GM12878 (cell line): Measurements from ENCODE around the gene DST. TPM values are rescaled to one million over a fixed set of nuclear protein-coding genes. Genes with fewer than 3 reads are reported as not detected.

Experiments
- ATAC-seq: fragments of 200-7000 bp; cut with Tn5 transposase; 3 replicates; pipeline ENCODE4 v1.9.1; 2020; ENCODE audit warnings: mild to moderate bottlenecking, moderate library complexity
- BruUV-seq: library from RNA; stranded (reverse); fragments of 400-500 nt; replicated peaks from 2 replicates; lab custom pipeline; 2021; lab: Mats Ljungman, UMichigan
- CTCF ChIA-PET: fragments of 300-600 bp; sonication (Branson Sonifier 250); formaldehyde crosslinking; extraction: SDS; loops from one replicate; lab custom pipeline; 2021; ENCODE audit warnings: inconsistent platforms; lab: Yijun Ruan, JAX
- POLR2A ChIA-PET: fragments of 350-600 bp; formaldehyde crosslinking; extraction: SDS; loops from one replicate; lab custom pipeline; 2021; ENCODE audit warnings: inconsistent platforms; lab: Charles Lee
- RAD21 ChIA-PET: fragments of 300-600 bp; sonication (Branson Sonifier 250); formaldehyde crosslinking; loops from one replicate; lab custom pipeline; 2023; ENCODE audit warnings: antibody characterized with exemption; ENCODE audit not compliant: unreplicated experiment; lab: Charles Lee
- SMC1A ChIA-PET: fragments of 300-600 bp; sonication (Branson Sonifier 250); formaldehyde crosslinking; loops from one replicate; lab custom pipeline; 2023; ENCODE audit not compliant: unreplicated experiment, uncharacterized antibody; lab: Charles Lee
- DNase-seq: peaks from one replicate; pipeline ENCODE4 v3.0.0-alpha.2; 2011; ENCODE audit warnings: low read depth, low spot score
- FAIRE-seq: peaks from 3 replicates; lab custom pipeline; 2011; peaks lifted over from hg19 to GRCh38; lab: Jason Lieb, UNC
- H2AFZ ChIP-seq: 2 replicates; pipeline ENCODE4 v1.6.0; 2011; ENCODE audit warnings: low read depth, low read length, control low read depth; ENCODE audit not compliant: control insufficient read depth
- H3K27ac ChIP-seq: 2 replicates; pipeline ENCODE4 v1.5.1; 2011; ENCODE audit warnings: control low read depth; ENCODE audit not compliant: control insufficient read depth, insufficient read depth
- H3K27me3 ChIP-seq, 2 experiments: replicated peaks in 1 of 2; 2 replicates each; pipeline versions ENCODE4 v1.6.0 to v1.6.1; 2011; ENCODE audit warnings: low read length in 1 of 2; ENCODE audit not compliant: control insufficient read depth in 2 of 2, insufficient read depth in 2 of 2
- H3K36me3 ChIP-seq, 2 experiments: 2 replicates each; pipeline ENCODE4 v1.5.1; 2011; ENCODE audit warnings: low read length in 1 of 2; ENCODE audit not compliant: control insufficient read depth in 2 of 2, insufficient read depth in 2 of 2
- H3K4me1 ChIP-seq: 2 replicates; pipeline ENCODE4 v1.6.1; 2011; ENCODE audit warnings: mild to moderate bottlenecking, low read length, moderate library complexity, mixed read lengths; ENCODE audit not compliant: control insufficient read depth, insufficient read depth
- H3K4me2 ChIP-seq: 2 replicates; pipeline ENCODE4 v1.6.0; 2011; ENCODE audit warnings: control low read depth; ENCODE audit not compliant: control insufficient read depth, insufficient read depth
- H3K4me3 ChIP-seq: fragments of 200-600 bp; sonication (generic); 2 replicates; pipeline ENCODE4 v1.5.1; 2016
- H3K79me2 ChIP-seq: 2 replicates; pipeline ENCODE4 v1.6.0; 2011; ENCODE audit warnings: low read length; ENCODE audit not compliant: control insufficient read depth, insufficient read depth
- H3K9ac ChIP-seq: 2 replicates; pipeline ENCODE4 v1.8.0; 2011; ENCODE audit warnings: low read length, control low read depth, mixed read lengths; ENCODE audit not compliant: control insufficient read depth, insufficient read depth
- H3K9me3 ChIP-seq: replicated peaks from 3 replicates; pipeline ENCODE4 v1.5.1; 2011; ENCODE audit warnings: mild to moderate bottlenecking, low read length; ENCODE audit not compliant: control insufficient read depth, insufficient read depth
- H4K20me1 ChIP-seq: 2 replicates; pipeline ENCODE4 v1.6.0; 2011; ENCODE audit not compliant: control insufficient read depth, insufficient read depth
- BMI1 ChIP-seq: fragments of 450-650 bp; IDR thresholded peaks from 2 replicates; pipeline ENCODE4 v1.6.1; 2016; ENCODE audit warnings: mild to moderate bottlenecking, moderate library complexity, borderline replicate concordance
- CBX5 ChIP-seq: sonication (generic); IDR thresholded peaks from 2 replicates; pipeline ENCODE4 v1.6.1; 2016; ENCODE audit warnings: low read depth, moderate library complexity, mild to moderate bottlenecking, inconsistent platforms
- CTCF ChIP-seq, 3 experiments: IDR thresholded peaks in 2 of 3; conservative IDR thresholded peaks in 1 of 3; 2 replicates each; pipeline ENCODE4 v1.5.1; 2011; ENCODE audit warnings: low read depth in 3 of 3, low read length in 3 of 3, mild to moderate bottlenecking in 3 of 3, control low read depth in 2 of 3, moderate library complexity in 2 of 3, inconsistent platforms in 1 of 3, mixed read lengths in 1 of 3; ENCODE audit not compliant: control insufficient read depth in 2 of 3, insufficient read depth in 1 of 3; ENCODE audit errors: extremely low read depth in 1 of 3
- IKZF2 ChIP-seq, 2 experiments: fragments of 450-650 bp; IDR thresholded peaks; 2 replicates each; pipeline ENCODE4 v1.6.1; 2017; ENCODE audit warnings: mild to moderate bottlenecking in 2 of 2, moderate library complexity in 2 of 2
- NFXL1 ChIP-seq: fragments of 450-650 bp; IDR thresholded peaks from 2 replicates; pipeline ENCODE4 v1.6.1; 2017; ENCODE audit warnings: antibody characterized with exemption, mild to moderate bottlenecking, borderline replicate concordance
- RB1 ChIP-seq: fragments of 450-650 bp; formaldehyde crosslinking; IDR thresholded peaks from 2 replicates; pipeline ENCODE4 v1.6.1; 2017; ENCODE audit warnings: mild to moderate bottlenecking, borderline replicate concordance
- RELA ChIP-seq: fragments of 450-650 bp; IDR thresholded peaks from 2 replicates; pipeline ENCODE4 v1.8.0; 2014; ENCODE audit warnings: borderline replicate concordance; ENCODE audit not compliant: partially characterized antibody
- USF2 ChIP-seq: IDR thresholded peaks from 2 replicates; pipeline ENCODE4 v1.6.1; 2011; ENCODE audit warnings: low read depth, low read length, improper control_type of control experiment, borderline replicate concordance
- YY1 ChIP-seq: IDR thresholded peaks from 2 replicates; pipeline ENCODE4 v1.6.1; 2011; ENCODE audit warnings: low read depth, mild to moderate bottlenecking, low read length
- ZBED1 ChIP-seq: IDR thresholded peaks from 2 replicates; pipeline ENCODE4 v1.6.1; 2016; ENCODE audit warnings: borderline replicate concordance
- ZNF274 ChIP-seq: IDR thresholded peaks from one replicate; pipeline ENCODE4 v1.8.0; 2011; ENCODE audit not compliant: insufficient read length, insufficient read depth
- WGBS: methylation state at CpG from one replicate; pipeline ENCODE4 v1.1.6; 2016; ENCODE audit warnings: low lambda C conversion rate; ENCODE audit not compliant: insufficient replicate concordance, insufficient coverage; ENCODE audit errors: missing lambda C conversion rate; 5-methylcytosine and 5-hydroxymethylcytosine counted together
- in situ Hi-C: fragments of 300-500 bp; cut with MboI; formaldehyde crosslinking; loops from 9 replicates; pipeline ENCODE4 v1.14.3; 2018; ENCODE audit warnings: mixed read lengths
- intact Hi-C: fragments of 100-400 bp; cut with micrococcal nuclease; formaldehyde crosslinking; loops from one replicate; pipeline ENCODE4 v1.14.2; 2022; ENCODE audit not compliant: unreplicated experiment
- polyA plus RNA-seq, 11 experiments: library from polyadenylated mRNA; depleted of rRNA in 4 of 11; unstranded in 6 of 11; stranded (reverse) in 5 of 11; fragments of >200 nt; fragmentation: Nextera tagmentation in 4 of 11; fragmentation: Illumina TruSeq in 1 of 11; extraction: Ambion mirVana in 4 of 11; extraction: Trizol in 1 of 11; gene quantifications; 1 replicate in 1 of 11; 2 replicates in 10 of 11; pipeline versions ENCODE4 v1.2.1 to v1.2.3, GENCODE V29; 2011 to 2016; ENCODE audit warnings: inconsistent platforms in 2 of 11, missing spikeins in 2 of 11, low read depth in 1 of 11
- total RNA-seq, 4 experiments: library from RNA; depleted of rRNA in 3 of 4; stranded (reverse); fragments of >200 nt in 3 of 4; fragmentation: Illumina TruSeq in 1 of 4; extraction: Trizol in 1 of 4; gene quantifications; 2 replicates each; pipeline versions ENCODE4 v1.2.1 to v1.2.3, GENCODE V29; 2013 to 2021

DST gene
- total and polyA plus RNA-seq, 10 of the 15 experiments (the other 5 are each of a cell fraction or from before 2014, with no cell fraction given): 32.1 to 156 (median 75.0) TPM

GRCh38 chr6:56419191-56419590, 223.5 kb downstream of the DST start (continued):
- TF ChIP-seq USF2 (no peak), IKZF2 (IDR thresholded peaks at IDR 0.05) (no peak), ZBED1 (no peak), NFXL1 (no peak), RB1 (no peak), BMI1 (no peak), CBX5 (no peak), YY1 (no peak), ZNF274 (no peak), RELA (no peak)

- no peak overlapping the region for H3K4me3 ChIP-seq
- no peaks in the 10 kb centered on the region for H3K36me3 ChIP-seq
- FAIRE-seq: no peak
- no peaks in the 10 kb centered on the region for H4K20me1 ChIP-seq
- 100% methylated on average over 2 of the region's 2 CpGs for WGBS
- H3K4me2 ChIP-seq: no peak overlapping the region
- in situ Hi-C loops (no loop called here), intact Hi-C loops (no loop called here)
- H3K79me2 ChIP-seq: no peaks in the 10 kb centered on the region
- SMC1A ChIA-PET: interaction anchor here (0.8 to 1.0 kb wide), 2 partner anchors 11 to 175 kb away, joined by 3 read pairs; no protein-coding TSS in a partner anchor
- RAD21 ChIA-PET: interaction anchor here (1.3 kb wide), 1 partner anchor 177 kb away, joined by 3 read pairs; no protein-coding TSS in a partner anchor
- DNase-seq: no peak
- no peaks in the 10 kb centered on the region; a peak in 1 of 4 replicates for H3K27me3 ChIP-seq
- CTCF ChIA-PET: interaction anchor here (0.7 to 1.7 kb wide), 3 partner anchors 11 to 55 kb away, joined by 3 to 5 read pairs (median 3); no protein-coding TSS in a partner anchor
- H3K27ac ChIP-seq: no peak overlapping the region
- no peak overlapping the region for H2AFZ ChIP-seq
- no peaks in the 10 kb centered on the region for H3K9me3 ChIP-seq
- H3K4me1 ChIP-seq: no peaks in the 10 kb centered on the region
- BruUV-seq: no TSS peak
- TF ChIP-seq CTCF (IDR thresholded peaks at IDR 0.05 in 2 of 3, conservative IDR thresholded peaks at IDR 0.05 in 1 of 3; ENCODE audit: control insufficient read depth in 2 of 3, extremely low read depth in 1 of 3, insufficient read depth in 1 of 3, low read depth in 3 of 3, low read length in 3 of 3) (0 out of 6 replicates have a peak, but pooled peaks of 2 of the 3 experiments have one; percentile 1 to 6), RELA (no peak)
- H3K9ac ChIP-seq: no peak overlapping the region
- POLR2A ChIA-PET: no interaction called here
- no peak for ATAC-seq
Observed at GRCh38 chr6:56417823-56418222, 224.9 kb downstream of the DST start.
